ENCODE results near the gene TDRKH.
"Not testable (repeated sequence)": the region's sequence is repeated elsewhere in the genome, so short reads cannot be mapped to it uniquely, and the experiment has no call there.

The TDRKH gene

DNA sequence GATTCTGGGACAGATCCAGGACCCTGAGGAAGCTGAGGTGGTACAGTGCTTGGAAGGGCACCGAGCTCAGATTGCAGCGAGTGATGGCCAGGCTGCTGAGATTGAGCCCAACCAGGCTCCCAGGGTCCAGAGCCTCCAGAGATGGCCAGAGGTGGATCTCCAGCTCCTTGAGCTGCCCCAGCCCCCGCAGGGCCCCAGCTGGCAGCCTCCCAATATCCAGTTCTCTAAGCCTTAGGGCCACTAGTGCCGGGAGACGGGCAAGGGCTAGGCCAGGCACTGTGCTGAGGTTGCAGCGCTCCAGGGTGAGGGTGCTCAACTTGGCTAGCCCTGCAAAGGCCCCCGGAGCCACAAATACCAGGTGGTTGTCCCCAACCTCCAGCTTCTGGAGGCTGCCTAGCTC lies 11.5 kb upstream of the TDRKH start:
- no peak for DNase-seq (ENCODE audit: low spot score)

DNA sequence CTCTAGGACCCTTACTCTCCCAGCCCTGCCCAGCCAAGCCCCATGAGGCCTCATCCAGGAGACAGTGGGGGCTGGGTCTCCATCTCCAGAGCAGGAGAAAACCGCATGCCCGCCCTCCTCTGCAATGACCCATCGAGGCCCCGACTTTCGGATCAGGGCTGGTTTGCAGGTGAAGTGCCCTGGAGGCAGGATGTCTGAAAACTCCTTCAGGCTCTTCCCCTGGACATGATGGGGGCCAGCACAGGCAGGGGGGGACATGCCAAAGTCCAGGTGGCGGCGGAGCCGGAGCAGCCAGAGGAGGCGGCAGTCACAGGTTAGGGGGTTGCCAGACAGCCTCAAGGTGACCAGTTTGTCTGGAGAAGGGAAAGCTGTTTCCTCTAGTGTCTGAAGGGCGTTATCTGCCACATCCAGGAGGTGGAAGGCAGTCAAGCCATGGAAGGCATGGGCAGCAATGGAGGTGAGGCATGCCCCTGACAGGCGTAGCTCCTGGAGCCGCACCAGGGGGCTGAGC lies 11.1 kb upstream of the TDRKH start:
- no peak for DNase-seq (ENCODE audit: low spot score)

DNA sequence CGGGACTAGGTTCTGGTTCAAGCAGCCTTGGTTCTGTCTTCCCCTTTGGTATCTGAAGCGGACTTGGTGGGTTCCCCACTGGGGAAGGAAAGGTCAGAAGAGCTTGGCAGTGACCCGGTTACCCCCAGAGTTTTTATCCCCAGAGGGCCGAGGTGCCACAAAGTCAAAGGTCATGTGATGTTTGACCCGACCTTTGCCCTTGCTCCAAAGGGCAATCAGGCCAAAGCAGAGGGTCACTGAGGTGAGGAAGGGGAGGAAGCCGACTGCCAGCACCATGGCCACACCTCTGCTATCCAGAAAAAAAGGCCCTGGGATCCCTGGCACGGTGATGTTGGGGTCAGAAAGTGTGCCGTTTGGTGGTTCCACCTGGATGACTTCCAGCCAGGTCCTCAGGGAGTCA lies 10.5 kb upstream of the TDRKH start:
- no peak for DNase-seq (ENCODE audit: low spot score)

DNA sequence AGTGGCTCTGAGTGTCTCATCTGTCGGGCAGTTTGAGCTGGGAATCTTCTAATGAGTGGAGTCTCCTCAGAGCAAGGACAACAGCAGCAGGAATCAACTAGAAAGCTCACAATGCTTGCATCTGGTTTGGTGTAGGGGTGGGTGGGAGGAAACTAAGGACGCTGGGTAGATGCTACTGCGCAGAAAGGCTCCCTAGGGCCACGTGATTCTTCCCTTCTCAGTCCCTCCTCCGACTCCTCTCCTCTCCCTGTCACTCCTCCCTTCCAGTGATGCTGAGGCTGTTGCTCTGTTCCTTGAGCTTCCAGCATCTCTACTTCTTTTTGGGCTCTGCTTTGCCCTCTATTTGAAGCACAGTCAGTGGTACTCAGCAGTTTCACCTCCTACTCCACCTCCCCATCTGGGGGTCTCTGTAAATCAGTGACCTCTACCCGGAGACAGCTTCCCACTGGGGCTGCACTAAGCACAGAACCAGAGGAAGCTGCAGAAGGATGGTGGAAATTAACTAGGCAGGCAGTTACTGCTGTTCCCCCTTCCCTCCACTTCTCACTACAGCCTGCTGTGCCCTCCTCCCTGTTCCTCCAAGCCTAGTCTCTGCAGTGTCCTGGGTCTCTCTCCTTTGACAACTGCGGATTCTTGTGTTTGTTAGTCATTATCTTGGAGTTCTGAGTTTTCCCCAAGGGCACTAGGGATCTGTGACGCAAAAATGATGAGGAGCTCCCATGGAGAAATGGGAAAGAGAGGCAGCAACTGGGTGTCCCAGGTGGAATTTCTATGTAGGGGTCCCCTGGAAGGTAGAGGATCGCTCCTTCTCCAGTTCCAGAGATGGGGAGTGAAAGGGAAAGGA lies 9.1 kb upstream of the TDRKH start:
- no peak for DNase-seq (ENCODE audit: low spot score)

DNA sequence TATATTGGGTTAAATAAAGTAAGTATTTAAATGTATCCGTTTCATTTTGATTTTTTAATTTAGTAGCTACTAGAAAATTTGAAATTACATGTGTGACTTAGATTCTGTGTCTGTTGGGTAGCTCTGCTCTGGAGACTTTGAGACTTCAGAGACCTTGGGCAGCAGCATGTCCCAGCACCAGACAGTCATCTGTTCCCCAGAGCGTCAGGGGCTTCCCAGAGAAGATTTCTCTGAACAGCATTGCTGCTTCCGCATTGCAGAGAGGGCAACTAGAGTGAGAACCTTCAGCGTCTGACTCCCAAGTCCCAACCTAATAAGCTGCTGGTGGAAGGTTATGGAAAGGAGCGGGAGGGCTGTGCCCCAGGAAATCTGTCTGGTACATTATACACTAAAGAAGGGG lies 8.3 kb upstream of the TDRKH start:
- no peak for DNase-seq (ENCODE audit: low spot score)

DNA sequence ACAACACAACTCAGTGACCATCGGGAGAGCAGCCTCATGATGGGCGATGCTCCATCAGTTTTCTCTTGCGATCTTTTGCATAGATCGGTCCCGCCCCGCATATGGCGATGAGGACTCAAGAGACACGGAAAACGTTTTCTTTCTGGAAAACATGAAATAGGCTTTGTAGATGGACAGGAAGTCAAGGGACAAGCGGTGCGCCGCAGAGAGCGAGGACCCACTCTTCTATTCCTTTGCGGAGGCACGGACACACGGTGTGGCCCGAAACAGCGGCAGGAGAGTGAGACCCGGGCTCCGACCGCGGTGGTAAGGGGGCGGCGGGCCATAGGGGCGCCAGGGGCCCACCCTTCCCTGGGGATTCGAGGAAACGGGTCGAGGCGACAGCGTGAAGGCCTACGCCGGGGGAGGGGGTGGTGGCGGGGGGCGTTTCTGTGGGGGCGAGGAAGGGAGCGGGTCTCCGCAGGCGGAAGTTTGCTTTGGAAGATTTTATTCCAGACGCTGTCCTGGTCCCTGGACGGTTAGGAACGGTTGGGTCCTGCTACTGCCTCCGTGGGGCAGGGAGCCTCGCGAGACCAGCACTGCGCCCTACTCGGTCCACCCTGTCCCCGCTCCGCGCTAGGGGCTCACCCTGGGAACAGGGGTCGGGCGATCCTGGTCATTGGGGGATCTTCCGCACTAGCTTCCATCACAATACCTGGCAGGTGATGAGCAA lies 796 bp upstream of the TDRKH start:
- peak; percentile 50 for DNase-seq (ENCODE audit: low spot score)

DNA sequence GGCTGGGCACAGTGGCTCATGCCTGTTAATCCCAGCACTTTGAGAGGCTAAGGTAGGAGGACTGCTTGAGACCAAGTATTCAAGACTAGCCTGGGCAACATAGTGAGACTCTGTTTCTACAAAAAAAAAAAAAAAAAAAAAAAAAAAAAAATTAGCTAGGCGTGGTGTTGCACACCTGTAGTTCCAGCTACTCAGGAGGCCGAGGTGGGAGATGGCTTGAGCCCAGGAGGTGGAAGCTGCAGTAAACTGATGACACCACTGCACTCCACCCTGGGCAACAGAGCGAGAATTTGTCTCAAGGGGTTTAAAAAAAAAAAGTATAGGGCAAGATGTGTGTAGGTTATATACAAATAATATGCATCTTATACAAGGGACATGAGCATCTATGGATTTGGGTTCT lies 2.6 kb downstream of the TDRKH start:
- no peak for DNase-seq (ENCODE audit: low spot score)

DNA sequence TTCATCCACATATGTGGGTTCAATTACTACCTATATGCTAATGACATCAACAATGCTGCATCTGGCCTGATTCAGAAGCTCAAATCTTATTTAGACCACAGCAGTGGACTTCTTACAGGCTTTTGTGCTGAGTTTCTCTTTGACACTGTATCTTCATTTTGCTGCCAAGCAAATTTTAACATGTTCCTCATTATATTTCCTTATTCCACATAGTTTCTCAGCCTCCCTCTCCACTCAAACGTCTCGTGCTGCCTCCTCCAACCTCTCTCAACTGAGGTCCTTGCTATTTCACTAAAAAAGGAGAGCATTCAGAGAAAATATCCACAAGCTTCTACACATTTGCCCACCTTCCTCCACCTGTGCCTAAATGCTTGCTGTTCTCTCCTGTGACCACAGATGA lies 6.5 kb downstream of the TDRKH start:
- no peak for DNase-seq (ENCODE audit: low spot score)

- no peak for DNase-seq (ENCODE audit: low spot score)
These were observed 7.6 kb downstream of the TDRKH start for GRCh38 chr1:151782741-151783140.

DNA sequence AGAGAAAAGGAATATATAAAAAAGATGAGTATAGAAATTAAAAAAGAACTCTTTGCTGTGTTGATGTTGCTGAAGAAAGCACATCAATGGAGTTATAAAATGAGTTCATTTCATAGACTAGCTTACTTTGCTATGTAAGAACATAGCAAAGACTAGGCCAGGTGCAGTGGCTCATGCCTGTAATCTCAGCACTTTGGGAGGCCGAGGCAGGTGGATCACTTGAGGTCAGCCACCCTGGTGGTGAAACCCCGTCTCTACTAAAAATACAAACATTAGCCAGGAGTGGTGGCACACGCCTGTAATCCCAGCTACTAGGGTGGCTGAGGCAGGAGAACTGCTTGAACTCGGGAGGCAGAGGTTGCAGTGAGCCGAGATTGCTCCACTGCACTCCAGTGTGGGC lies 8.3 kb downstream of the TDRKH start:
- not testable (repeated sequence) for DNase-seq (ENCODE audit: low spot score)

- DNase-seq (ENCODE audit: low spot score): not testable (repeated sequence)
These were observed 9.6 kb downstream of the TDRKH start for GRCh38 chr1:151780736-151781135.

GRCh38 chr1:151779852-151780251 lies 10.4 kb downstream of the TDRKH start:
- DNase-seq (ENCODE audit: low spot score): no peak

DNA sequence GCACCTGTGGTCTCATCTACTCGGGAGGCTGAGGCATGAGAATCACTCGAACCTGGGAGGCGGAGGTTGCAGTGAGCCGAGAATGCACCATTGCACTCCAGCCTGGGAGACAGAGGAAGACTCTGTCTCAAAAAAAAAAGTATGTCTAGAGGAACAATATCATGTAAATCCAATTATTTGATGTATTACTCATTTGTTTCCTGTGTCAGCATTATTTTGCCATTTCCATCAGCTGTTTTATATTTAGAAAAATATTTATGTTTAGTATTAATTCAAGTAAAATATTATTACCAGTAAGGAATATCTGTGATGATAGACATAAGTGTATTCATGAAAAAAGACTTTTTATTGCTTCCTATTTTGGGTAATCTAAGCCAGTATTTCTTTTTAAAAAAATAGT lies 13.0 kb downstream of the TDRKH start:
- DNase-seq (ENCODE audit: low spot score): no peak

GRCh38 chr1:151776665-151777062 lies 13.6 kb downstream of the TDRKH start:
- DNase-seq (ENCODE audit: low spot score): no peak

- DNase-seq (ENCODE audit: low spot score): no peak
These were observed 14.2 kb downstream of the TDRKH start for GRCh38 chr1:151775894-151776664.

DNA sequence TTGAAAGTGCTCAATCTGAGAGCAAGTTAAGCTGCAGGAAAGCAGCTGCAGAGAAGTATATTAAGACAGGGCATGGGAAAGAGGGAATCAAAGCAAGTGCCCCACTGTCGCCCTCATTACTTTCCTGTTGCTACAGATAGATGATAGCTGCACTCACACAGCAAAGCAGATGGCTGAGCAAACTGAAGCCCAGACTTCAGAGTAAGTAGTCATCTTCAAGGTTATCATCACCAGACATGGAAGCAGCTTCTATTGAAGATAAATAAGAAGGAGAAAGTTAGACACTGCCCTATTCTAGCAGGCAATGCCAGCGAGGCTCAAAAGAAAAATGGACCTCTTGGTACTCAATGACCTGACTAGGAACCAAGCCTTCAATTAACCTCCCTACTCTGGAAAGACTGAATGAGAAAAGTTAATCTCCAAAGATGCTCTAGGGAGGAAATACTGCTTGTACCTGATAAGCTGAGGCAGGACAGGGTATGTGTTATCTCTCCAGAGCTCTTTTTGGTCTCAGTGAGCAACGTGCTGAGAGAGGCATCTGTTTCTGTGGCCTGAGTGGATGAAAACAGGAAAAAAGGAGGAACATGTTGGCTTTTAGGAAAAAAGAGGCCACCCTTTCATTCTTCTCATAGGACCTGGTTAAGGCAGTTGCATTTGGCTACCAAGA lies 15.9 kb downstream of the TDRKH start:
- DNase-seq (ENCODE audit: low spot score): no peak

GRCh38 chr1:151773702-151774101 lies 16.6 kb downstream of the TDRKH start:
- DNase-seq (ENCODE audit: low spot score): no peak

DNA sequence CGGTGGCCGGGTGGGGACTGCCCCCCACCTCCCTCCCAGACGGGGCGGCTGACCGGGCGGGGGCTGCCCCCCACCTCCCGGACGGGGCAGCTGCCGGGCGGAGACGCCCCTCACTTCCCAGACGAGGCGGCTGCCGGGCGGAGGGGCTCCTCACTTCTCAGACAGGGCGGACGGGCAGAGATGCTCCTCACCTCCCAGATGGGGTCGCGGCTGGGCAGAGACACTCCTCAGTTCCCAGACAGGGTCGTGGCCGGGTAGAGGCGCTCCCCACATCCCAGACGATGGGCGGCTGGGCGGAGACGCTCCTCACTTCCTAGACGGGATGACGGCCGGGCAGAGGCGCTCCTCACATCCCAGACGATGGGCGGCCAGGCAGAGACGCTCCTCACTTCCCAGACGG lies 21.0 kb downstream of the TDRKH start:
- not testable (repeated sequence) for DNase-seq (ENCODE audit: low spot score)

- DNase-seq (ENCODE audit: low spot score): not testable (repeated sequence)
These were observed 21.8 kb downstream of the TDRKH start for GRCh38 chr1:151768351-151769066.

- peak; percentile 20 for DNase-seq (ENCODE audit: low spot score)
These were observed 26.3 kb downstream of the TDRKH start for GRCh38 chr1:151763990-151764389.
